ENCODE measurements around the gene STX1A. TPM values are rescaled to one million over a fixed set of nuclear protein-coding genes. Genes with fewer than 3 reads are reported as not detected.
"Not testable (repeated sequence)": the region's sequence is repeated elsewhere in the genome, so short reads cannot be mapped to it uniquely, and the experiment has no call there.

STX1A gene
- total RNA-seq, 1 donor from 2014 or later: 27.3 TPM

DNA sequence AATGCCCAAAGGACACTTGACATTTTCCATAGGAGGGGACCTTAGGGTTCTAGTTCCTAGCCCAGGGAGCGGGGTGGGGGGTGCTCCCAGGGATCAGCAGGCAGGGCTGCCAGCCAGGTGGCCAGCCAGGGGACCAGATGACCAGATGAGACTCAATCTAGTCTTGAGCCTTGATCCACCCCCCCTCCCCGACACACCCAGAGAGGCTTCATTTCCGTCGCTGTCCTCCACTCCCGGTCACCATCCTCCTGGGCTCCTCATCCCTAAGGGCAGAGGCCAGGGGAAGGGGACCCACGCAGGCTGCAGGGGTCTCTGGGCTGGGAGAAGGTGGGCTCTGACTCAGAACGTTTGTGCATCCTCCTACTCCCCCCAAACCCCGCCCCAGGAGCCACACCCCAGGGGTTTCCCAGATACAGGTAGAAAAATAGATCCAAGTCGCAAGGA lies 1.0 kb downstream of the STX1A start:
- H3K4me1 Mint-ChIP-seq (ENCODE audit: unreplicated experiment): peaks cover 18% of the 10 kb centered on the region

DNA sequence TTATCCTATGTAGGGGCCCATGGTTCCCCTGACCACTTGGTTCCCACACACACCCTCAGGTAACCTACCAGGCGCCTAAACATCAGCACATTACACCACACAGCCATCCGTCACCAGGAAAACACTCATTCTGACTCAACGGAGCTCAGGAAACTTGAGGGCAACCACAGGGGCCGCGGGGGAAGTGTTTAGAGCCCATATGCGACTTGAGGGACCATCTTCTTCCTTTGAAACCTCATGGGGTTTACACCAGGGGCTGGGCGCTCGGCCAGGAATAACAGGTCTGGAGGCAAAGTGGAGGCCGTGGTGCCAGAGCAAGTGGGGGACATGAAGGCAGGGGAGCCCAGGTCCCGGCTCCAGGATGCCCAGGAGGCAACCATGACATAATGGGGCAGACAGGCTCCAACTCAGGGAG lies 1.5 kb downstream of the STX1A start:
- no peaks in the 10 kb centered on the region for H3K9me3 Mint-ChIP-seq
- H3K4me1 Mint-ChIP-seq (ENCODE audit: unreplicated experiment): peaks cover 18% of the 10 kb centered on the region
- H3K36me3 Mint-ChIP-seq: no peaks in the 10 kb centered on the region
- H3K4me3 Mint-ChIP-seq: peak overlapping the region; percentile 80
- no peak for DNase-seq (ENCODE audit: extremely low spot score, unreplicated experiment)
- H3K27ac Mint-ChIP-seq: peak overlapping the region; percentile 26
- H3K27me3 Mint-ChIP-seq: peaks cover 5% of the 10 kb centered on the region
- TF ChIP-seq, protein P1, sequence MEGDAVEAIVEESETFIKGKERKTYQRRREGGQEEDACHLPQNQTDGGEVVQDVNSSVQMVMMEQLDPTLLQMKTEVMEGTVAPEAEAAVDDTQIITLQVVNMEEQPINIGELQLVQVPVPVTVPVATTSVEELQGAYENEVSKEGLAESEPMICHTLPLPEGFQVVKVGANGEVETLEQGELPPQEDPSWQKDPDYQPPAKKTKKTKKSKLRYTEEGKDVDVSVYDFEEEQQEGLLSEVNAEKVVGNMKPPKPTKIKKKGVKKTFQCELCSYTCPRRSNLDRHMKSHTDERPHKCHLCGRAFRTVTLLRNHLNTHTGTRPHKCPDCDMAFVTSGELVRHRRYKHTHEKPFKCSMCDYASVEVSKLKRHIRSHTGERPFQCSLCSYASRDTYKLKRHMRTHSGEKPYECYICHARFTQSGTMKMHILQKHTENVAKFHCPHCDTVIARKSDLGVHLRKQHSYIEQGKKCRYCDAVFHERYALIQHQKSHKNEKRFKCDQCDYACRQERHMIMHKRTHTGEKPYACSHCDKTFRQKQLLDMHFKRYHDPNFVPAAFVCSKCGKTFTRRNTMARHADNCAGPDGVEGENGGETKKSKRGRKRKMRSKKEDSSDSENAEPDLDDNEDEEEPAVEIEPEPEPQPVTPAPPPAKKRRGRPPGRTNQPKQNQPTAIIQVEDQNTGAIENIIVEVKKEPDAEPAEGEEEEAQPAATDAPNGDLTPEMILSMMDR (conservative IDR thresholded peaks at IDR 0.05): no peak

More for the DNA sequence above, 1.0 kb downstream of the STX1A start:
- H3K4me3 Mint-ChIP-seq: peak overlapping the region; percentile 80
- no peaks in the 10 kb centered on the region for H3K9me3 Mint-ChIP-seq
- DNase-seq (ENCODE audit: extremely low spot score, unreplicated experiment): no peak
- no peak overlapping the region for H3K27ac Mint-ChIP-seq
- H3K27me3 Mint-ChIP-seq: peaks cover 5% of the 10 kb centered on the region
- no peaks in the 10 kb centered on the region for H3K36me3 Mint-ChIP-seq
- TF ChIP-seq, protein P1 (conservative IDR thresholded peaks at IDR 0.05): no peak

DNA sequence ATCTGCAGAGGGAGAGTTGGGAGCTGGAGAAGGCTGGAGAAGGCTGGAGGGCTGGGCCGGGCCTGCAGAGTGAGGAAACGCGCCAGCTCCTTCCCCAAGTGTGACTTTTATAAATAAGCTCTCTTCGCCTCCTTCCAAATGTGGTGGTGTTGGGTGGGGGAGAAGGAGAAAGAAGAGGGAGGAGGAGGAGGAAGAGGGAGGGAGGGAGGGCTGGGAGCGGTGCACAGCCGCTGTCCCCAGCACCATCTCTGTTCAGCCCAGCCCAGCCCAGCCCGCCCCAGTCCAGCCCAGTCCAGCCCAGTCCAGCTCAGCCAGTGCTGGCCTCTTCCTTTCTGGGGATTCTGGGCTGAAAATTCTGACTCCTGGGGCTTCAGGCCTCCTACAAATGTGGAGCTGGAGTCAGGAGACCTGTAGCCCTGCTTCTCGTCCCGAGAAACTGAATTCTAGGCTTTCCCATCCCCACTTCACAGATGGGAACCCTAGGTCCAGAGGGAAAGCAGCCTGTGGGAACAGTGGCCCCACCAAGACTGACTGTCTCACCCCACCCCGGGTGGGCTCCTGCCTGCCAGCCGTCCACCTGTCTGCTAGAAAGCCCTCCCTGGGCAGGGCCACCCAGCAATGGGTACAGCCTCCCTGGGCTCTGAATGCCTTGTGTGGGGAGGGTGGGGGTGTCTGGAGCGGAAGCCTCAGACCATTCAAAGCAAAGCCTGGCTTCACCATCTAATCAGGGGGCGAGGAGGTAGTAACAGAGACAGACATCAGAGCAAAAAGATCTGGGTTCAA lies 2.3 kb downstream of the STX1A start:
- Mint-ChIP-seq H3K4me1 (ENCODE audit: unreplicated experiment) (peaks cover 18% of the 10 kb centered on the region), H3K27me3 (peaks cover 5% of the 10 kb centered on the region), H3K36me3 (no peaks in the 10 kb centered on the region), H3K9me3 (no peaks in the 10 kb centered on the region), H3K27ac (peak overlapping the region; percentile 26), H3K4me3 (peak overlapping the region; percentile 80)
- TF ChIP-seq, protein P1 (conservative IDR thresholded peaks at IDR 0.05): no peak
- no peak for DNase-seq (ENCODE audit: extremely low spot score, unreplicated experiment)

DNA sequence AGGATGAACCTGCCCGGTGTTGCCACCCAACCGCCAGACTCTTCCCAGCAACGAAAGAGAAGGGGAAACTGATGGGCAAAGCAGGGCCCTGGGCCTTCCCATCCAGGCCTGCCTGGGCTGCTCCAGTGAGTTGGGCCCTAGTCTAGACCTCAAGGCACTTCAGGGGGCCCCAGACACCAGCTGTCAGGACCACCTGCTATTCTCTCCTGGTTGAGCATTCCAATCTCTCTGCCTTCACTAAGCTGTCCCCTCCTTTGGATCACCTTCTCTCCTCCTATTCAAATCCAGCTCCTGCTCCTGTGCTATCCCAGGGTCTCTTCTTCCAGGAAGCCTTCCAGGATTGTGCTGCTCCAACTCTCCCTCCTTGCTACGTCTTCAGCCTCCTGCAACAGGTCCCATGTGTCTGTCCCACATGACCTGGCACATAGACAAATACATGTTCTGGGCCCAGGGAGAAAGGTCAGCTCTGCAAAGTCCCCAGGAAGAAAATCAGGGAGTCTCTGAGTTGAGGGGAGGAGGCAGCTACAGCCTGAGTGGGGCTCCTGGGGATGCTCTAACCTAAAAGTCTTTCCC lies 3.1 kb downstream of the STX1A start:
- no peaks in the 10 kb centered on the region for H3K9me3 Mint-ChIP-seq
- TF ChIP-seq, protein P1 (conservative IDR thresholded peaks at IDR 0.05): no peak
- peak overlapping the region; percentile 75 for H3K4me3 Mint-ChIP-seq
- H3K27me3 Mint-ChIP-seq: peaks cover 5% of the 10 kb centered on the region
- peaks cover 18% of the 10 kb centered on the region for H3K4me1 Mint-ChIP-seq (ENCODE audit: unreplicated experiment)
- H3K36me3 Mint-ChIP-seq: no peaks in the 10 kb centered on the region
- no peak for DNase-seq (ENCODE audit: extremely low spot score, unreplicated experiment)
- H3K27ac Mint-ChIP-seq: peak overlapping the region; percentile 80

DNA sequence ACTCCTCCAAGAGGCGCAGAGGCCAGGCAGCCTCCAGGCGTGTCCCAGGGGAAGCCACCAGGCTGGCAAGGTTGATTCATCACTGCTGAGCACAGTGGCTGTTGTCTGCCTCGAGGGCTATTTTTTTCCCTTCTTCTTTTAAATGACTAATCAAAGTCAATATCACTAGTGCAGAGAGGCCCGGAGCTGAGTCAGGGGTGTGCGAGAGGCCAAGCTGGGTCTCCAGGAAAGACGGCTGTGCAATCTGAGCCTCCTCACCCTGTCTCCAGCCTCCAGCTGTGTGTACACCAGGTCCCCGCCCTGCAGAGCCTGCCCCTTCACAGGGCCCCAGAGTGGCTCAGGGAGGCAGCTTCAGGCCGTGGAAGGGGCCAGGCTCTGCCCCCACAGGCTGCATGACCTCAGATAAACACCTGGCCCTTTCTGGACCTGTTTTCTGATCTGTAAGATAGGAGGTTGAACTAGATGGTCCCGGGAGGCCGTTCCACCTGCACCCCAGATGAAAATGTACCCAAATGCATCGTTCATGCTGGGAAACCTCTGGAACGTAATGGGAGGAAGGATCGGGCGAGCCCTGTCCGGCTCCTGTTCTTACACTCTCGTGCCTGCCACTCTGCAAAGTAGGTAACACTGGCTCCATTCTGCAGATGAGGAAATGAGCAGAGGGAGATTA lies 3.7 kb downstream of the STX1A start:
- H3K9me3 Mint-ChIP-seq: no peaks in the 10 kb centered on the region
- TF ChIP-seq, protein P1 (conservative IDR thresholded peaks at IDR 0.05): no peak
- H3K36me3 Mint-ChIP-seq: no peaks in the 10 kb centered on the region
- peak overlapping the region; percentile 80 for H3K27ac Mint-ChIP-seq
- H3K4me1 Mint-ChIP-seq (ENCODE audit: unreplicated experiment): peaks cover 18% of the 10 kb centered on the region
- H3K27me3 Mint-ChIP-seq: peaks cover 5% of the 10 kb centered on the region
- peak overlapping the region; percentile 75 for H3K4me3 Mint-ChIP-seq
- no peak for DNase-seq (ENCODE audit: extremely low spot score, unreplicated experiment)

DNA sequence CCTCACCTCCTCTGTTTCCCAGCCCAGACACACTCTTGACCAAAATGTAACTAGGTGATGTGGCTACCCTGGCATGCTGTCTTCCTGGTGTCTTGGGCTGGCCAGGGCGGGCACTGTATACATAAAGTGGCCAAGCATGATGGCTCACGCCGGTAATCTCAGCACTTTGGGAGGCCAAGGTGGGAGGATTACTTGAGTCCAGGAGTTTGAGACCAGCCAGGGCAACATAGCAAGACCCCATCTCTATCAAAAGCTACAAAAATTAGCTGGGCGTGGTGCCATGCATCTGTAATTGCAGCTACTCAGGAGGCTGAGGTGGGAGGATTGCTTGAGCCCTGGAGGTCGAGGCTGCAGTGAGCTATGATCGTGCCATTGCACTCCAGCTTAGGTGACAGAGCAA lies 6.2 kb downstream of the STX1A start:
- H3K4me3 Mint-ChIP-seq, H3K9me3 Mint-ChIP-seq, H3K27me3 Mint-ChIP-seq: not testable (repeated sequence)

More for the DNA sequence above, 6.2 kb downstream of the STX1A start:
- not testable (repeated sequence) for DNase-seq (ENCODE audit: extremely low spot score, unreplicated experiment); H3K36me3 Mint-ChIP-seq; H3K27ac Mint-ChIP-seq
- H3K4me1 Mint-ChIP-seq (ENCODE audit: unreplicated experiment): peaks cover 18% of the 10 kb centered on the region
